Measurements from ENCODE around the gene KCNJ2. TPM values are rescaled to one million over a fixed set of nuclear protein-coding genes. Genes with fewer than 3 reads are reported as not detected.

The KCNJ2 gene
- total RNA-seq, 1 experiment from 2014 or later, result 0.15 TPM

GRCh38 chr17:70202840-70203239, 33.5 kb downstream of the KCNJ2 start:
- H3K36me3 Mint-ChIP-seq (ENCODE audit: insufficient read depth in 1 of 3, low read depth in 3 of 3), result no peaks in the 10 kb centered on the region
- Histone ChIP-seq H2BK5ac (ENCODE audit: insufficient read length, low read length) (no peak overlapping the region), H3T11ph (ENCODE audit: low read length) (no peak overlapping the region), H4K8ac (replicated peaks; ENCODE audit: insufficient read length, low read depth, low read length) (no peak overlapping the region), H3K4me2 (ENCODE audit: insufficient read depth, insufficient read length, low read length) (no peak overlapping the region), H4K5ac (ENCODE audit: insufficient read length, low read depth, low read length) (no peak overlapping the region), H4K91ac (ENCODE audit: insufficient read length, low read depth, low read length) (no peak overlapping the region), H3K4me1 (ENCODE audit: insufficient read depth, low read length) (no peaks in the 10 kb centered on the region), H3K4ac (ENCODE audit: low read depth, low read length) (no peak overlapping the region), H3K9me3 (ENCODE audit: control insufficient read depth, low read depth, low read length) (no peaks in the 10 kb centered on the region), H2BK120ac (ENCODE audit: low read depth, low read length, poor library complexity, severe bottlenecking) (no peak overlapping the region), H3K27ac (ENCODE audit: insufficient read length, low read depth, low read length) (no peak overlapping the region), H3K27me3 (ENCODE audit: insufficient read depth, low read length) (no peaks in the 10 kb centered on the region), H2BK15ac (ENCODE audit: low read depth, low read length) (no peak overlapping the region), H3K18ac (ENCODE audit: insufficient read length, low read depth, low read length) (no peak overlapping the region), H3K79me2 (ENCODE audit: insufficient read depth, low read length) (no peaks in the 10 kb centered on the region), H3K14ac (ENCODE audit: insufficient read depth, low read length) (no peak overlapping the region), H3K79me1 (ENCODE audit: insufficient read depth, low read depth, low read length, poor library complexity, severe bottlenecking) (no peaks in the 10 kb centered on the region), H3K23ac (ENCODE audit: insufficient read length, low read depth, low read length) (no peak overlapping the region), H3K9ac (ENCODE audit: extremely low read depth, insufficient read length, low read length) (no peak overlapping the region), H2BK20ac (ENCODE audit: low read depth, low read length, poor library complexity, severe bottlenecking) (no peak overlapping the region), H2AFZ (ENCODE audit: low read length) (no peak overlapping the region), H2BK12ac (ENCODE audit: insufficient read length, low read depth, low read length) (no peak overlapping the region), H3K56ac (ENCODE audit: insufficient read length, low read depth, low read length) (no peak overlapping the region), H3K23me2 (ENCODE audit: insufficient read length, low read depth, low read length, poor library complexity, severe bottlenecking) (no peaks in the 10 kb centered on the region), H4K20me1 (ENCODE audit: control insufficient read depth, insufficient read depth, insufficient read length) (no peaks in the 10 kb centered on the region), H2AK5ac (ENCODE audit: insufficient read length, low read length) (no peak overlapping the region)
- H3K4me1 Mint-ChIP-seq, result no peaks in the 10 kb centered on the region; a peak in 1 of 4 replicates
- DNase-seq, result no peak
- no peaks in the 10 kb centered on the region for H3K27me3 Mint-ChIP-seq (ENCODE audit: low read depth)
- no peak overlapping the region for H3K4me3 Mint-ChIP-seq
- no peaks in the 10 kb centered on the region for H3K9me3 Mint-ChIP-seq
- no peak overlapping the region for H3K27ac Mint-ChIP-seq
- no CpG with 5 or more reads among the region's 2 CpGs for WGBS (ENCODE audit: extremely low coverage, insufficient read length, low lambda C conversion rate)
- no peak for TF ChIP-seq CTCF (conservative IDR thresholded peaks at IDR 0.05)

All from H9 (cell line).